T-helper 2 cell treated with Interferon-gamma antibody and Interleukin-4, amounts not matched to agents 5 μg/mL and 100 μg/mL, for 36 hours (primary cell): ENCODE results near the gene MYO1E.

Experiments used
- DNase-seq: peaks from one replicate; pipeline ENCODE4 v3.0.0; 2021; ENCODE audit warnings: low spot score
- H3K27ac Mint-ChIP-seq: one replicate; pipeline ENCODE4 v1.8.0; 2021; ENCODE audit warnings: mild to moderate bottlenecking, mixed read lengths
- H3K27me3 Mint-ChIP-seq: one replicate; pipeline ENCODE4 v1.8.0; 2021; ENCODE audit warnings: low read depth, mixed read lengths
- H3K36me3 Mint-ChIP-seq: one replicate; pipeline ENCODE4 v1.8.0; 2021; ENCODE audit warnings: low read depth, mixed read lengths
- H3K4me1 Mint-ChIP-seq: one replicate; pipeline ENCODE4 v1.8.0; 2021; ENCODE audit warnings: low read depth, mixed read lengths
- H3K4me3 Mint-ChIP-seq: one replicate; pipeline ENCODE4 v1.8.0; 2022; ENCODE audit warnings: mild to moderate bottlenecking, moderate library complexity, mixed read lengths
- H3K9me3 Mint-ChIP-seq: one replicate; pipeline ENCODE4 v1.8.0; 2021; ENCODE audit warnings: mixed read lengths

MYO1E gene

GRCh38 chr15:59278120-59278519 is 94.6 kb downstream of the MYO1E start:
- Mint-ChIP-seq H3K4me1 (peaks cover 54% of the 10 kb centered on the region), H3K27ac (no peak overlapping the region), H3K27me3 (peaks cover 34% of the 10 kb centered on the region), H3K4me3 (no peak overlapping the region), H3K9me3 (no peaks in the 10 kb centered on the region), H3K36me3 (peaks cover 4% of the 10 kb centered on the region)
- no peak for DNase-seq

- no peak overlapping the region for H3K4me3 Mint-ChIP-seq
- no peaks in the 10 kb centered on the region for H3K9me3 Mint-ChIP-seq
- peaks cover 30% of the 10 kb centered on the region for H3K27me3 Mint-ChIP-seq
- peaks cover 9% of the 10 kb centered on the region for H3K36me3 Mint-ChIP-seq
- DNase-seq: no peak
- peaks cover 64% of the 10 kb centered on the region for H3K4me1 Mint-ChIP-seq
- H3K27ac Mint-ChIP-seq: no peak overlapping the region
Observed at GRCh38 chr15:59276225-59277178, 96.2 kb downstream of the MYO1E start.

GRCh38 chr15:59274126-59274970 is 98.3 kb downstream of the MYO1E start:
- H3K9me3 Mint-ChIP-seq: no peaks in the 10 kb centered on the region
- H3K4me1 Mint-ChIP-seq: peaks cover 61% of the 10 kb centered on the region
- H3K36me3 Mint-ChIP-seq: peaks cover 13% of the 10 kb centered on the region
- peak; percentile 25 for DNase-seq
- H3K27ac Mint-ChIP-seq: peak overlapping the region; percentile 85
- peaks cover 22% of the 10 kb centered on the region for H3K27me3 Mint-ChIP-seq
- peak overlapping the region; percentile 67 for H3K4me3 Mint-ChIP-seq

GRCh38 chr15:59273234-59273633 is 99.4 kb downstream of the MYO1E start:
- no peaks in the 10 kb centered on the region for H3K9me3 Mint-ChIP-seq
- peaks cover 17% of the 10 kb centered on the region for H3K27me3 Mint-ChIP-seq
- H3K36me3 Mint-ChIP-seq: peaks cover 17% of the 10 kb centered on the region
- no peak for DNase-seq
- H3K4me1 Mint-ChIP-seq: peaks cover 67% of the 10 kb centered on the region
- peak overlapping the region; percentile 85 for H3K27ac Mint-ChIP-seq
- H3K4me3 Mint-ChIP-seq: peak overlapping the region; percentile 56

- H3K27me3 Mint-ChIP-seq: peaks cover 10% of the 10 kb centered on the region
- H3K9me3 Mint-ChIP-seq: no peaks in the 10 kb centered on the region
- DNase-seq: no peak
- peaks cover 68% of the 10 kb centered on the region for H3K4me1 Mint-ChIP-seq
- no peak overlapping the region for H3K27ac Mint-ChIP-seq
- peaks cover 21% of the 10 kb centered on the region for H3K36me3 Mint-ChIP-seq
- H3K4me3 Mint-ChIP-seq: peak overlapping the region; percentile 20
Observed at GRCh38 chr15:59271595-59272201, 101.0 kb downstream of the MYO1E start.

- no peak overlapping the region for H3K27ac Mint-ChIP-seq
- H3K4me3 Mint-ChIP-seq: no peak overlapping the region
Observed at GRCh38 chr15:59268852-59269407, 103.7 kb downstream of the MYO1E start.

GRCh38 chr15:59268168-59268851 is 104.4 kb downstream of the MYO1E start:
- Mint-ChIP-seq H3K27me3 (peaks cover 6% of the 10 kb centered on the region), H3K4me3 (no peak overlapping the region), H3K9me3 (no peaks in the 10 kb centered on the region), H3K27ac (no peak overlapping the region), H3K36me3 (peaks cover 18% of the 10 kb centered on the region), H3K4me1 (peaks cover 38% of the 10 kb centered on the region)
- DNase-seq: no peak

More at GRCh38 chr15:59268852-59269407, 103.7 kb downstream of the MYO1E start:
- Mint-ChIP-seq H3K36me3 (peaks cover 19% of the 10 kb centered on the region), H3K9me3 (no peaks in the 10 kb centered on the region), H3K4me1 (peaks cover 44% of the 10 kb centered on the region), H3K27me3 (peaks cover 5% of the 10 kb centered on the region)
- DNase-seq: no peak

- H3K27ac Mint-ChIP-seq: no peak overlapping the region
- no peak for DNase-seq
- no peaks in the 10 kb centered on the region for H3K9me3 Mint-ChIP-seq
- H3K4me3 Mint-ChIP-seq: no peak overlapping the region
- H3K4me1 Mint-ChIP-seq: peaks cover 19% of the 10 kb centered on the region
- H3K27me3 Mint-ChIP-seq: peaks cover 6% of the 10 kb centered on the region
- peaks cover 8% of the 10 kb centered on the region for H3K36me3 Mint-ChIP-seq
Observed at GRCh38 chr15:59266028-59266427, 106.6 kb downstream of the MYO1E start.

- peaks cover 9% of the 10 kb centered on the region for H3K27me3 Mint-ChIP-seq
- H3K9me3 Mint-ChIP-seq: no peaks in the 10 kb centered on the region
- no peak for DNase-seq
- H3K4me1 Mint-ChIP-seq: peaks cover 25% of the 10 kb centered on the region
- peaks cover 10% of the 10 kb centered on the region for H3K36me3 Mint-ChIP-seq
- H3K4me3 Mint-ChIP-seq: no peak overlapping the region
- H3K27ac Mint-ChIP-seq: no peak overlapping the region
Observed at GRCh38 chr15:59262316-59262715, 110.4 kb downstream of the MYO1E start.

GRCh38 chr15:59260090-59260489 is 112.6 kb downstream of the MYO1E start:
- H3K4me3 Mint-ChIP-seq: no peak overlapping the region
- H3K36me3 Mint-ChIP-seq: peaks cover 23% of the 10 kb centered on the region

GRCh38 chr15:59259137-59259943 is 113.3 kb downstream of the MYO1E start:
- peaks cover 45% of the 10 kb centered on the region for H3K4me1 Mint-ChIP-seq
- H3K27me3 Mint-ChIP-seq: peaks cover 9% of the 10 kb centered on the region
- peak overlapping the region; percentile 42 for H3K27ac Mint-ChIP-seq
- peaks cover 26% of the 10 kb centered on the region for H3K36me3 Mint-ChIP-seq
- DNase-seq: peak; percentile 30
- H3K4me3 Mint-ChIP-seq: no peak overlapping the region
- no peaks in the 10 kb centered on the region for H3K9me3 Mint-ChIP-seq

More at GRCh38 chr15:59260090-59260489, 112.6 kb downstream of the MYO1E start:
- peaks cover 45% of the 10 kb centered on the region for H3K4me1 Mint-ChIP-seq
- H3K9me3 Mint-ChIP-seq: no peaks in the 10 kb centered on the region
- H3K27ac Mint-ChIP-seq: no peak overlapping the region
- H3K27me3 Mint-ChIP-seq: peaks cover 9% of the 10 kb centered on the region
- no peak for DNase-seq

GRCh38 chr15:59258317-59258716 is 114.4 kb downstream of the MYO1E start:
- Mint-ChIP-seq H3K27me3 (peaks cover 7% of the 10 kb centered on the region), H3K27ac (no peak overlapping the region), H3K36me3 (peaks cover 30% of the 10 kb centered on the region), H3K4me1 (peaks cover 47% of the 10 kb centered on the region), H3K9me3 (no peaks in the 10 kb centered on the region), H3K4me3 (no peak overlapping the region)
- no peak for DNase-seq
